GM12801 (cell line): ENCODE data around the gene TXNRD2.

Experiments
- TF ChIP-seq, protein P1 (sequence below): IDR thresholded peaks from one replicate; pipeline ENCODE4 v1.5.1; 2011; ENCODE audit warnings: control low read depth; ENCODE audit not compliant: insufficient read length; ENCODE audit errors: extremely low read depth

Gene TXNRD2

GRCh38 chr22:19853879-19854777 is 87.5 kb downstream of the TXNRD2 start:
- TF ChIP-seq, protein P1, sequence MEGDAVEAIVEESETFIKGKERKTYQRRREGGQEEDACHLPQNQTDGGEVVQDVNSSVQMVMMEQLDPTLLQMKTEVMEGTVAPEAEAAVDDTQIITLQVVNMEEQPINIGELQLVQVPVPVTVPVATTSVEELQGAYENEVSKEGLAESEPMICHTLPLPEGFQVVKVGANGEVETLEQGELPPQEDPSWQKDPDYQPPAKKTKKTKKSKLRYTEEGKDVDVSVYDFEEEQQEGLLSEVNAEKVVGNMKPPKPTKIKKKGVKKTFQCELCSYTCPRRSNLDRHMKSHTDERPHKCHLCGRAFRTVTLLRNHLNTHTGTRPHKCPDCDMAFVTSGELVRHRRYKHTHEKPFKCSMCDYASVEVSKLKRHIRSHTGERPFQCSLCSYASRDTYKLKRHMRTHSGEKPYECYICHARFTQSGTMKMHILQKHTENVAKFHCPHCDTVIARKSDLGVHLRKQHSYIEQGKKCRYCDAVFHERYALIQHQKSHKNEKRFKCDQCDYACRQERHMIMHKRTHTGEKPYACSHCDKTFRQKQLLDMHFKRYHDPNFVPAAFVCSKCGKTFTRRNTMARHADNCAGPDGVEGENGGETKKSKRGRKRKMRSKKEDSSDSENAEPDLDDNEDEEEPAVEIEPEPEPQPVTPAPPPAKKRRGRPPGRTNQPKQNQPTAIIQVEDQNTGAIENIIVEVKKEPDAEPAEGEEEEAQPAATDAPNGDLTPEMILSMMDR, result no peak

DNA sequence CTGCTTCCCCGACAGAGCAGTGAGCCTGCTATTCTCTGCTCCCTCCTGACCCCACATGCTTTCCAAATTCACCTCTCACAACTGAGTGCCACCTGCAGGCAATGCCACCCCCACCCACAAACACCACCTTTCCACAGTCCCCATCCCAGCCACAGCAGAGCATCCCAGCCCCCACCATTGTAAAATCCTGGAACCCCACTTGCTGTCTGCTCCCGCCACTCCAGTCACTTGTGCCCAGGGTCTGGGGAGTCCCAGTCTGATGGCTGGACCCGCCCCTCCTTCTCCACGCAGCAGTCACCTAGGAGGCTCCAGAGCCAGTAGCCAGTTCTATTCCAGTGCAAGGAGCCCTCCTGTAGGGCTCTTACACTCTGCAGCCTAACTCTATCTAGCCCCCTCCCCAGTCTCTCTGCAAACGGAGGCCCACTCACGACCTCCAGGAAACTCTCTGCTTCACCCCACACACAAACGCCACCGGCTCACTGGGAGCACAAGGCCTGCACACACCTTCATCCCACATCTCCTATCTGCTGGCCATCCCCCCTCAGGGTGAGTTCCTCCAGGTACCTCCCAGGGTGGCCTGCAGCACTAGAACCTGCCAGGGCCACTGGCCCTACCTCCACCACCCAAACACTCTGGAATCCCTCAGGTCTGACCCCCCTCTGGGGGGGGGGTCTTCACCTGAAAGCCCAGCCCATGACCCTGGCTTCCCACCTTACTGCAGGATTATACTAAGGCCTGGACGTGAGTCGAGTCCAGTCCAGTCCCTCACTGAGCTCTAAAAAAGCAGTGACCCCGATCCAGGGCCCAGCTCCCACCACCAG is 88.3 kb downstream of the TXNRD2 start:
- TF ChIP-seq, protein P1, result no peak

DNA sequence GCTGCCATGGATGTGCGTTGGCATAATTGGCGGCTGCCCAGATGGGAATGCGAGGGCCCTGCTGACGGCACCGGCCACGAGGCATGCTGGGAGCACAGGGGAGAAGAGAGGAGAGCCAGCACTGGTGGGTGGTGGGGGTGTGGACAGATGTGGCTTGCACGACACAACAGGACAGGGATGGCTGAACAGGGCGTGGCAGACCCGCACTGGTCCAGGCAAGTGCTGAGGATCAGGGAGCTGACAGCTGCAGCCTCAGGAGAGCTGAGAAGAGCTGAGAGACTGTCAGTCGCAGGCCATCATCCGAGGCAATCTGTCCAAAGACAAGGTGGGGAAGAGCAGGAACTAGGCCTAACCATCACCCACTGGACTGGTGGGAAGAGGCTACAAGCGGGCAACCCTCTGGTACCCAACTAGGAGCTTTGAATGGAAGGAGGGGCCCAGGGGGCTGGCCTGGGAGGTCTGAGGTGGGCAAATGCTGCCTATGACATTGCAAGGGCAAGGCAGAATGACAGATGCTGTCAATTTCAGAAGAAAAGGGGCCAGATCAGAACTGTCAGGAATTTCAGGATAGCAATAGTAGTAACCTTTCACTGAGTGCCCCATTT is 89.3 kb downstream of the TXNRD2 start:
- TF ChIP-seq, protein P1, result no peak

GRCh38 chr22:19851291-19852176 is 90.1 kb downstream of the TXNRD2 start:
- TF ChIP-seq, protein P1, result no peak

GRCh38 chr22:19850763-19851109 is 90.9 kb downstream of the TXNRD2 start:
- TF ChIP-seq, protein P1, result no peak

DNA sequence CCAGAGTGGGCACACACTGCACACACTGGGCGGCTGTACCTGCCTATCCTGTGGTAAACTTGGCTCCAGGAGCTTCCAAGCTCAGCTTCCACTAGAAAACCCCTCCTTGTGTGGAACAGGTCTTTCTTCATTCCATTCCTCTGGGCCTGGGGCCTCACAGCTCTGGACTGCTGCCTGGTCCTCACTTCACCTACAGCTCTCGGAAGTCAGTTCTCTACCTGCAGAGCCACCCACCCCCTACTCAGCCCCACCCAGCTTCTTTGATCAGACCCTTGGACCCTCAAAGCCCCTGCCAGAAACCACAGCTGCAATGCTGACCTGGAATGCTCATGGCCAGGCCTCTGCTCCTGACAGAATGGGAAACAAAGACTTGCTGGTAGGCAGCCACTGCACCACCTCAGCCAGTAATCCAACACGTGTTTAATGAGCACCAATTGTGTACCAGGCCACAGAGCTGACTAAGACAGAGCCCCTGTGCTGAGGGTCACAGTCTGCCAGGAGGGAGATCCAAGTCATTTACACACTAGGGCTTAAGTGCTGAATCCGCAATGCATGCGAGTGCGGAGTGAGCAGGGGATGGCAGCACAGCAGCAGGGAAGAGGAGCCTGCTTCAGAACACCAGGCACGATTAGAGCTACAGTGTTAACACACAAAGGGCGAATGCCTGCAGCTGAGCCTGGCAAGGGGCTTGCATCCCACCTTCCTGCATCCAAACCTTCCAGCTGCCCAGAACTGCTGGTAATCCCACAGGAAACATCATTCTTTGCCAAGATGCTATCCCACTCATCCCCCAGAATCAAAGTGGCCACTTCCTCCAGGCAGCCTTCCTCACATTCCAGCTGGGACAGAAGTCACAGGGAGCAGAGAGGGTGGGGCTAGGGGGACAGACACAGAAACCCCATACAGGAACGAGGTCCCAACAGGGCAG is 91.5 kb downstream of the TXNRD2 start:
- TF ChIP-seq, protein P1, result no peak
